Measurements from ENCODE around the gene APLF.
"Not testable (repeated sequence)": the region's sequence is repeated elsewhere in the genome, so short reads cannot be mapped to it uniquely, and the experiment has no call there.

DNA sequence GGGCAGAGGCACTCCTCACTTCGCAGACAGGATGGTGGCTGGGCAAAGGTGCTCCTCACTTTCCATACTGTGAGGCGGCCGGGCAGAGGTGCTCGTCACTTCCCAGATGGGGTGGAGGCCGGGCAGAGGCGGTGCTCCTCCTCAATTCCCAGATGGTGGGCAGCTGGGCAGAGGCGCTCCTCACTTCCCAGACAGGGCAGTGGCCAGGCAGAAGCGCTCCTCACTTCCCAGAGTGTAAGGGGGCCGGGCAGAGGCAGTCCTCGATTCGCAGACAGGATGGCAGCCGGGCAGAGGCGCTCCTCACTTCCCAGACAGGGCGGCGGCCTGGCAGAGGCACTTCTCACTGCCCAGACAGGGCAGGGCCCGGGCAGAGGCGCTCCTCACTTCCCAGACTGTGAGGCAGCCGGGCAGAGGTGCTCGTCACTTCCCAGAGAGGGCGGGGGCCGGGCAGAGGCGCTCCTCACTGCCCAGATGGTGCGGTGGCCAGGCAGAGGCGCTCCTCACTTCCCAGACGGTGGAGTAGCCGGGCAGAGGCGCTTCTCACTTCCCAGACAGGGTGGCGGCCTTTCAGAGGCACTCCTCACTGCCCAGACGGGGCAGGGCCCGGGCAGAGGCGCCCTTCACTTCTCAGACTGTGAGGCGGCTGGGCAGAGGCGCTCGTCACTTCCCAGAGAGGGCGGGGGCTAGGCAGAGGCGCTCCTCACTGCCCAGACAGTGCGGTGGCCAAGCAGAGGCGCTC is 60.1 kb downstream of the APLF start:
- TF ChIP-seq, protein P1, sequence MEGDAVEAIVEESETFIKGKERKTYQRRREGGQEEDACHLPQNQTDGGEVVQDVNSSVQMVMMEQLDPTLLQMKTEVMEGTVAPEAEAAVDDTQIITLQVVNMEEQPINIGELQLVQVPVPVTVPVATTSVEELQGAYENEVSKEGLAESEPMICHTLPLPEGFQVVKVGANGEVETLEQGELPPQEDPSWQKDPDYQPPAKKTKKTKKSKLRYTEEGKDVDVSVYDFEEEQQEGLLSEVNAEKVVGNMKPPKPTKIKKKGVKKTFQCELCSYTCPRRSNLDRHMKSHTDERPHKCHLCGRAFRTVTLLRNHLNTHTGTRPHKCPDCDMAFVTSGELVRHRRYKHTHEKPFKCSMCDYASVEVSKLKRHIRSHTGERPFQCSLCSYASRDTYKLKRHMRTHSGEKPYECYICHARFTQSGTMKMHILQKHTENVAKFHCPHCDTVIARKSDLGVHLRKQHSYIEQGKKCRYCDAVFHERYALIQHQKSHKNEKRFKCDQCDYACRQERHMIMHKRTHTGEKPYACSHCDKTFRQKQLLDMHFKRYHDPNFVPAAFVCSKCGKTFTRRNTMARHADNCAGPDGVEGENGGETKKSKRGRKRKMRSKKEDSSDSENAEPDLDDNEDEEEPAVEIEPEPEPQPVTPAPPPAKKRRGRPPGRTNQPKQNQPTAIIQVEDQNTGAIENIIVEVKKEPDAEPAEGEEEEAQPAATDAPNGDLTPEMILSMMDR (conservative IDR thresholded peaks at IDR 0.05; ENCODE audit: low read length) = not testable (repeated sequence)
- not testable (repeated sequence) for TF ChIP-seq EZH2phosphoT487 (IDR thresholded peaks at IDR 0.05; ENCODE audit: borderline replicate concordance, low read depth, low read length)

Data from OCI-LY7 (cell line).